HG02970 (cell line): Measurements from ENCODE around the gene CDR2L.

Experiments
- ATAC-seq: cut with Tn5 transposase; IDR thresholded peaks from one replicate; pipeline ENCODE4 v1.9.1; 2021; ENCODE audit warnings: mild to moderate bottlenecking, moderate library complexity, moderate number of reproducible peaks; ENCODE audit not compliant: unreplicated experiment, low FRiP score

Gene CDR2L

GRCh38 chr17:74987418-74987908 lies at the start of gene CDR2L:
CDR2L (plus strand) TSS chr17:74987632; CDS start chr17:74988044, 412 bp downstream.
- ATAC-seq = peak; percentile 89

GRCh38 chr17:74938194-74938950 lies 49.1 kb upstream of the CDR2L start:
- ATAC-seq = no peak

GRCh38 chr17:74939534-74939933 lies 47.9 kb upstream of the CDR2L start:
- ATAC-seq = no peak

- ATAC-seq = no peak
Measured at GRCh38 chr17:74941128-74941725, 46.2 kb upstream of the CDR2L start.

GRCh38 chr17:74943808-74944522 lies 43.5 kb upstream of the CDR2L start:
- no peak for ATAC-seq

GRCh38 chr17:74945543-74945942 lies 41.9 kb upstream of the CDR2L start:
- no peak for ATAC-seq

GRCh38 chr17:74946641-74947040 lies 40.8 kb upstream of the CDR2L start:
- no peak for ATAC-seq

- no peak for ATAC-seq
Measured at GRCh38 chr17:74947041-74947754, 40.2 kb upstream of the CDR2L start.

- ATAC-seq = no peak
Measured at GRCh38 chr17:74949455-74950115, 37.8 kb upstream of the CDR2L start.

GRCh38 chr17:74950207-74950606 lies 37.2 kb upstream of the CDR2L start:
- ATAC-seq = no peak

GRCh38 chr17:74951065-74951464 lies 36.4 kb upstream of the CDR2L start:
- no peak for ATAC-seq

GRCh38 chr17:74951680-74952421 lies 35.6 kb upstream of the CDR2L start:
- no peak for ATAC-seq

GRCh38 chr17:74952431-74953133 lies 34.9 kb upstream of the CDR2L start:
- no peak for ATAC-seq

- no peak for ATAC-seq
Measured at GRCh38 chr17:74953134-74953687, 34.2 kb upstream of the CDR2L start.

GRCh38 chr17:74954115-74954514 lies 33.3 kb upstream of the CDR2L start:
- no peak for ATAC-seq

- no peak for ATAC-seq
Measured at GRCh38 chr17:74954665-74955421, 32.6 kb upstream of the CDR2L start.

GRCh38 chr17:74956093-74956492 lies 31.3 kb upstream of the CDR2L start:
- ATAC-seq = no peak
